Skeletal muscle tissue (tissue), 4 donors: ENCODE measurements around the gene PHF19. TPM values are rescaled to one million over a fixed set of nuclear protein-coding genes. Genes with fewer than 3 reads are reported as not detected.

ENCODE experiments used
- H3K27ac ChIP-seq: one replicate; pipeline ENCODE4 v1.7.0; 2013; ENCODE audit warnings: mild to moderate bottlenecking, low read depth, low read length, inconsistent platforms
- H3K27me3 ChIP-seq, 3 donors: one replicate each; pipeline ENCODE4 v1.7.0; 2013; ENCODE audit warnings: low read length in 3 of 3; ENCODE audit not compliant: control insufficient read depth in 3 of 3, insufficient read depth in 3 of 3
- H3K36me3 ChIP-seq, 3 donors: one replicate each; pipeline ENCODE4 v1.7.0; 2013; ENCODE audit warnings: low read length in 3 of 3; ENCODE audit not compliant: control insufficient read depth in 3 of 3, insufficient read depth in 3 of 3
- H3K4me1 ChIP-seq, 3 donors: one replicate each; pipeline ENCODE4 v1.7.0; 2013; ENCODE audit warnings: low read length in 3 of 3, mild to moderate bottlenecking in 3 of 3; ENCODE audit not compliant: control insufficient read depth in 3 of 3, insufficient read depth in 3 of 3
- H3K4me3 ChIP-seq, 3 donors: one replicate each; pipeline ENCODE4 v1.7.0; 2013; ENCODE audit warnings: low read length in 3 of 3
- H3K9ac ChIP-seq, 3 donors: one replicate each; pipeline ENCODE4 v1.7.0; 2013; ENCODE audit warnings: low read length in 3 of 3, mild to moderate bottlenecking in 3 of 3, moderate library complexity in 2 of 3, low read depth in 1 of 3
- H3K9me3 ChIP-seq, 3 donors: one replicate each; pipeline ENCODE4 v1.7.0; 2013; ENCODE audit warnings: low read length in 3 of 3; ENCODE audit not compliant: control insufficient read depth in 3 of 3
- total RNA-seq: library from RNA; depleted of rRNA; stranded (reverse); fragments of >200 nt; gene quantifications from one replicate; pipeline ENCODE4 v1.2.3, GENCODE V29; 2014
- donor health status: Osteomylitis.

The PHF19 gene
- total RNA-seq, 1 donor from 2014 or later = 14.1 TPM

- Histone ChIP-seq H3K36me3 (peaks cover 0 to 2% (median 2%) of the 10 kb centered on the region in 3 donors), H3K27ac (peak overlapping the region; percentile 54), H3K4me1 (peaks cover 21 to 29% (median 28%) of the 10 kb centered on the region in 3 donors), H3K9ac (peak overlapping the region in 1 of 3 donors; percentile 40), H3K27me3 (no peaks in the 10 kb centered on the region), H3K4me3 (no peak overlapping the region), H3K9me3 (no peaks in the 10 kb centered on the region)
Measured at GRCh38 chr9:120919843-120920805, 43.1 kb upstream of the PHF19 start.

DNA sequence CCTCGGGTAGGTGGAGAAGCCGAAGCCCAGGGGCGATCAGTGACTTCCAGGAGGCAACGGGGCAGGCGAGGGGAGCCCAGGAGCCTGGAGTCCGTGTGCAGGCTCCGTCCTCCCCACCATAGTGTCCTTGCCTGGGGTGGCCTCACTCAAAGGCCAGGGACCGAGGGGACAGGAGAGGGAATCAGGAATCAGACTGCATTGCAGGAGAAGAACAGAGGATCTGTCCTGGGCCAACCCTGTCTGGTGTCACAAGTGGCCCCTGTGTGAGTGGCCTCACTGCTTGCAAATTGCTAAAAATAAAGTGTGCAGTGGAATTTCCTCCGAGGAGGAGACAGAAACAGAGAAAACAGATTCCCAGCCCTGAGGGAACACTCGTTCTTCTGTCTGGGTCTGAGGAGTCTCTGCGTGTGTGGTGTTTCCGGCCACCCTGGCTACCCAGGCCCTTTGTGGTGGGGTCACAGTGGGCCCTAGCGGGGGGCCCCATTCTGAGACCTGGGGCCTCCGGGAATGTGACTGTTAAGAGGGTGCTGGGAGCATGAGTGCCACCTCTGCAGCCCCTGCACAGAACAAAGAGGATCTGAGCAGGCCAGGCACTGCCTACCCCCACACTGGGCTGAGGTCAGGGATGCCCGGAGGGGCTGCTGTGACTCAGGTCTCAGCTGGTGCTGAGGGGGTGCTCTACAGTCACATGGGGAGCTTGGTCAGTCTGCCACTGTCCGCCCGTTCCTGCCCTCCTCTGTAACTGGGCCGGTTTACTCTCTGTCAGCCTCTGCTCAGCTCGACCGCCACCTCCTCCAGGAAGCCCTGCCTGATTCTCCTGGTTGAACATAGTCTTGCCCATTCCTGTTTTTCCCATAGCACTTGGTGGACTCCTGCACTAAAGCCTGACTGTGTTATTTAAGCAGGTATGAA, 42.2 kb upstream of the PHF19 start:
- Histone ChIP-seq H3K4me3 (no peak overlapping the region), H3K4me1 (peaks cover 21 to 29% (median 28%) of the 10 kb centered on the region in 3 donors)

GRCh38 chr9:120917929-120918762, 41.2 kb upstream of the PHF19 start:
- Histone ChIP-seq H3K9me3 (no peaks in the 10 kb centered on the region), H3K4me3 (no peak overlapping the region), H3K9ac (no peak overlapping the region), H3K4me1 (peaks cover 21 to 29% (median 28%) of the 10 kb centered on the region in 3 donors), H3K36me3 (peaks cover 0 to 3% (median 2%) of the 10 kb centered on the region in 3 donors), H3K27ac (no peak overlapping the region), H3K27me3 (no peaks in the 10 kb centered on the region)

More for the DNA sequence above, 42.2 kb upstream of the PHF19 start:
- peaks cover 0 to 2% (median 2%) of the 10 kb centered on the region in 3 donors for H3K36me3 ChIP-seq
- H3K9ac ChIP-seq = no peak overlapping the region
- H3K27ac ChIP-seq = peak overlapping the region; percentile 54
- no peaks in the 10 kb centered on the region for H3K27me3 ChIP-seq
- H3K9me3 ChIP-seq = no peaks in the 10 kb centered on the region

DNA sequence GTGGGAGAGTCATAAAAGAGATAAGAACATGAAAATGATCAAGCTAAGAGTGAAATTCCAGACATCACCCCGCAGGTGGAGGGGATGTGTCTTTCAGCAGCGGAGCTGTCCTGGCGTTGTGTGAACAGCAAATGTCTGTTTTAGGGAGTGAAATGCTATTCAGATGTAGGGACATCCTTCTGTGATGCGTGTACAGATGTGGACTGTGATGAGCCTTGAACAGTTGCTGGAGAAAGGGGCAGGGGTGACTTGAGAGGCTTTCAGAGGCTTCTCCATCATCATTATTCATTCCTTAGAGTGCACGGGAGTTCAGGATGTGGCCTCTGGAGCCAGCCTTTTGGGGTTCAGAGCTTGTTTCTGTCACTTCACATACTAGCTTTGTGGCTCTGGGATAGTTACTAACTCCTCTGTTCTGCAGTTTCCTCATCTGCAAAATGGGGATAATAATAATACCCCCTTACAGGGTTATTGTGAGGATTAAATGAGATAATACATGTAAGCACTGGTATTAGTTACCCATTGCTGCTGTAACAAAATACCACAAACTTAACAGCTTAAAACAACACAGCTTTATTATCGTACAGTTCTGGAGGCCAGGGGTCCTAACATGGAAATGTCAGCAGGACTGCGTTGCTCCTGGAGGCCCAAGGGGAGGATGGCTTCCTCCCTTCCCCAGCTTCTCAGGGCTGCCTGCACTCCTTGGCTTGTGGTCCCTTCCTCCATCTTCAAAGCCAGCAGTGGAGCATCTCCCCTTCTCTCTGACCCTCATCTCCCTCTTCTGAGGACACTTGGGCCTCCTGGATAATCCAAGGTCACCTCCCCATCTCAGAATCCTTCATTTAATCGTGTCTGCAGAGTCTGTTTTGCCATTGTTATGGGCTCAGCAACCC, 40.2 kb upstream of the PHF19 start:
- Histone ChIP-seq H3K27me3 (no peaks in the 10 kb centered on the region), H3K4me3 (no peak overlapping the region), H3K36me3 (peaks cover 0 to 8% (median 4%) of the 10 kb centered on the region in 3 donors), H3K9me3 (no peaks in the 10 kb centered on the region), H3K4me1 (peaks cover 21 to 29% (median 28%) of the 10 kb centered on the region in 3 donors), H3K27ac (no peak overlapping the region), H3K9ac (no peak overlapping the region)

DNA sequence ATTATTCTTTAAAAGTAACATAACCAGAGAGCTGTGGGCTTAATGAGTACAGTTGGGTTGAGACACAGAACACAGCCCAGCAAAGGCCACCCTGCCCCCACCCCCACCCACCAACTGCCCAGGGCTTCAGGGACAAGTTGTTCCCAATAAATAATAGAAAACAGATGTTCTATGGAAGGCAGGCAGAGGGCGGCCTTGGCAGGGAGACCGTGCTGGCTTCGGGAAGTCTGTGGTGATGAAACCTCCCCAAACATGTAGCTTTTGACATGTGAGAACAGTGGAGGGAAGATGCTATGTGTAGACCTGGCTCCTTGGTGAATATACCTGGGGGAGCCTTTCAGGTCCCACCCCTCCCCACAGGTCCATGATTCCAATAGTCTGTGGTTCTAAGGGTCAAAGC, 39.6 kb upstream of the PHF19 start:
- no peak overlapping the region for H3K9ac ChIP-seq
- H3K36me3 ChIP-seq = peaks cover 0 to 8% (median 2%) of the 10 kb centered on the region in 3 donors
- peaks cover 21 to 29% (median 28%) of the 10 kb centered on the region in 3 donors for H3K4me1 ChIP-seq
- no peak overlapping the region for H3K4me3 ChIP-seq
- no peak overlapping the region for H3K27ac ChIP-seq
- H3K9me3 ChIP-seq = no peaks in the 10 kb centered on the region
- H3K27me3 ChIP-seq = no peaks in the 10 kb centered on the region

GRCh38 chr9:120915854-120916470, 39.0 kb upstream of the PHF19 start:
- Histone ChIP-seq H3K4me1 (peaks cover 21 to 29% (median 28%) of the 10 kb centered on the region in 3 donors), H3K4me3 (no peak overlapping the region), H3K9ac (no peak overlapping the region), H3K27me3 (no peaks in the 10 kb centered on the region), H3K36me3 (peaks cover 0 to 12% (median 5%) of the 10 kb centered on the region in 3 donors), H3K27ac (no peak overlapping the region), H3K9me3 (no peaks in the 10 kb centered on the region)

GRCh38 chr9:120914953-120915352, 38.0 kb upstream of the PHF19 start:
- no peak overlapping the region for H3K9ac ChIP-seq
- H3K9me3 ChIP-seq = no peaks in the 10 kb centered on the region
- no peaks in the 10 kb centered on the region for H3K27me3 ChIP-seq
- no peak overlapping the region for H3K27ac ChIP-seq
- H3K4me1 ChIP-seq = peaks cover 18 to 22% (median 21%) of the 10 kb centered on the region in 3 donors
- no peak overlapping the region for H3K4me3 ChIP-seq
- peaks cover 0 to 12% (median 6%) of the 10 kb centered on the region in 3 donors for H3K36me3 ChIP-seq

DNA sequence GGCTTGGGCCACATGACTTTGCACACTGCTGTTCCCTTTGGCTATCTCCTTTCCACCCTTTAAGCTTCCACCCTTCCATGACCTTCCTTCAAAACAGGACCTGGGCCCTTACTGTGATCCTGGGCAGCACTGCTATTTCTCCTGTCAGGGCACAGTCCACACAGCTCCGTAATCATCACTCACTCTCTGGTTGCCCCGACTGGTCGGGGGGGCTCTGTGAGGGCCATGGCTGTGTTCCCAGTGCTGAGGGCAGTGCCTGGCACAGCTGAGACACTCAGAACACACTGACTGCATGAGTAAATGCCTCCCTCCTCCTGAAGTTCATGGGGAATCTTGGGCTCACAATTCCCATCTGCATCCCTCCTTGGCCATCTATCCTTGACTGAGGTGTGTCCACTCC, 37.4 kb upstream of the PHF19 start:
- no peak overlapping the region for H3K27ac ChIP-seq
- no peak overlapping the region for H3K4me3 ChIP-seq
- H3K4me1 ChIP-seq = peaks cover 13 to 16% (median 16%) of the 10 kb centered on the region in 3 donors
- H3K9ac ChIP-seq = no peak overlapping the region
- no peaks in the 10 kb centered on the region for H3K27me3 ChIP-seq
- peaks cover 0 to 12% (median 6%) of the 10 kb centered on the region in 3 donors for H3K36me3 ChIP-seq
- H3K9me3 ChIP-seq = no peaks in the 10 kb centered on the region
